T-helper 17 cell (primary cell): Measurements from ENCODE around the gene KRT77. TPM values are rescaled to one million over a fixed set of nuclear protein-coding genes. Genes with fewer than 3 reads are reported as not detected.
"Not testable (repeated sequence)": the region's sequence is repeated elsewhere in the genome, so short reads cannot be mapped to it uniquely, and the experiment has no call there.

Experiments used
- ATAC-seq: fragments of 150-1000 bp; cut with Tn5 transposase; 2 replicates; pipeline ENCODE4 v1.10.0; 2021; ENCODE audit warnings: mild to moderate bottlenecking, moderate library complexity
- DNase-seq, 3 donors: peaks; one replicate each; pipeline versions ENCODE4 v3.0.0 to v3.0.0-alpha.2; 2020 to 2021
- H3K9me3 ChIP-seq: one replicate; pipeline ENCODE4 v1.7.0; 2013; ENCODE audit warnings: low read length, mild to moderate bottlenecking; ENCODE audit not compliant: control insufficient read depth, poor library complexity, severe bottlenecking
- H3K27ac Mint-ChIP-seq: one replicate; pipeline ENCODE4 v1.8.0; 2022; ENCODE audit warnings: mild to moderate bottlenecking, moderate library complexity, mixed read lengths
- H3K27me3 Mint-ChIP-seq: one replicate; pipeline ENCODE4 v1.8.0; 2022; ENCODE audit warnings: mixed read lengths
- H3K36me3 Mint-ChIP-seq: one replicate; pipeline ENCODE4 v1.8.0; 2022; ENCODE audit warnings: low read depth, mixed read lengths
- H3K4me1 Mint-ChIP-seq: one replicate; pipeline ENCODE4 v1.8.0; 2022; ENCODE audit warnings: mild to moderate bottlenecking, mixed read lengths
- H3K4me3 Mint-ChIP-seq: one replicate; pipeline ENCODE4 v1.8.0; 2022; ENCODE audit warnings: mild to moderate bottlenecking, moderate library complexity, mixed read lengths
- total RNA-seq, 4 donors: library from RNA in 2 of 4; stranded (reverse) in 2 of 4; gene quantifications; one replicate each; pipeline ENCODE4 v1.2.3 and lab custom pipeline; 2022 to 2026

The KRT77 gene
- total RNA-seq, 2 donors from 2014 or later = not detected

DNA sequence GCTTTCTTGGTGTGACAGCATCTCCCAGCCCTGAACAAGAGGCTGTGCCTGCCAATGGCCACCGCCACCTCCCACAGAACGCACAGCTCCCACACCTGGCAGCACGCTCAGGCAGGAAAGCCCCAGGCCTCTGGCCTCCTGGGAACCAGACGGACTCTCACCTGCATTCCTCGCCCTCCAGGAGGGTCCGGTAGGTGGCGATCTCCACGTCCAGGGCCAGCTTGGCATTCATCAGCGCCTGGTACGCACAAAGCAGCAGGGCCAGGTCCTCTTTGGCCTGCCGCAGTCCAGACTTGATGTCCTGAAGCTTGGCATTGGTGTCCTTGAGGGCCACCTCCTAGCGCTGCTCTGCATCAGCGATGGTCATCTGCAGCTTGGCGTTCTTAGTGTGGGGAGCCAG, 12.1 kb upstream of the KRT77 start:
- ATAC-seq (no peak), DNase-seq (no peak)
- Mint-ChIP-seq H3K27me3 (peaks cover 66% of the 10 kb centered on the region), H3K36me3 (no peaks in the 10 kb centered on the region), H3K27ac (no peak overlapping the region), H3K4me3 (no peak overlapping the region), H3K4me1 (peaks cover 9% of the 10 kb centered on the region)
- no peaks in the 10 kb centered on the region for H3K9me3 ChIP-seq

DNA sequence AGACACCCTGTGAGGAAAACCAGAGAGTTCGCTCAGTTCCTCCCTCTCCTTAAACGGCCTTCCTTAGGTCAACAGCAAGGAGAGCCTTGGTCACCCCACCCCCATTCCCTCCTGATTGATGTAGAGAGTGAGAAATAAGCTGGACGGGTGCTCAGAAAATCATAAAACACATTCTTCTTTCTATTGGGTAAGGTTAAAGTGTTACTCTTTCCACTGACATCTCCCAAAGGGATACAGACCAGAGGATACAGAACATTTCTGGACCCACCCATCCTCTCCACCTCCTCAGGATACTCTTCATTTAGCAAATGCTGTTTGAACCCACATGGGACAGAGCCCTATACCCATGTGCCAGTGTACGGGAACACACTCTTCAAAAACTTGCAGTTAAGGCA, 11.6 kb upstream of the KRT77 start:
- Mint-ChIP-seq H3K27me3 (peaks cover 60% of the 10 kb centered on the region), H3K36me3 (no peaks in the 10 kb centered on the region), H3K4me3 (no peak overlapping the region), H3K4me1 (peaks cover 9% of the 10 kb centered on the region), H3K27ac (no peak overlapping the region)
- no peaks in the 10 kb centered on the region for H3K9me3 ChIP-seq
- no peak for DNase-seq
- no peak for ATAC-seq

DNA sequence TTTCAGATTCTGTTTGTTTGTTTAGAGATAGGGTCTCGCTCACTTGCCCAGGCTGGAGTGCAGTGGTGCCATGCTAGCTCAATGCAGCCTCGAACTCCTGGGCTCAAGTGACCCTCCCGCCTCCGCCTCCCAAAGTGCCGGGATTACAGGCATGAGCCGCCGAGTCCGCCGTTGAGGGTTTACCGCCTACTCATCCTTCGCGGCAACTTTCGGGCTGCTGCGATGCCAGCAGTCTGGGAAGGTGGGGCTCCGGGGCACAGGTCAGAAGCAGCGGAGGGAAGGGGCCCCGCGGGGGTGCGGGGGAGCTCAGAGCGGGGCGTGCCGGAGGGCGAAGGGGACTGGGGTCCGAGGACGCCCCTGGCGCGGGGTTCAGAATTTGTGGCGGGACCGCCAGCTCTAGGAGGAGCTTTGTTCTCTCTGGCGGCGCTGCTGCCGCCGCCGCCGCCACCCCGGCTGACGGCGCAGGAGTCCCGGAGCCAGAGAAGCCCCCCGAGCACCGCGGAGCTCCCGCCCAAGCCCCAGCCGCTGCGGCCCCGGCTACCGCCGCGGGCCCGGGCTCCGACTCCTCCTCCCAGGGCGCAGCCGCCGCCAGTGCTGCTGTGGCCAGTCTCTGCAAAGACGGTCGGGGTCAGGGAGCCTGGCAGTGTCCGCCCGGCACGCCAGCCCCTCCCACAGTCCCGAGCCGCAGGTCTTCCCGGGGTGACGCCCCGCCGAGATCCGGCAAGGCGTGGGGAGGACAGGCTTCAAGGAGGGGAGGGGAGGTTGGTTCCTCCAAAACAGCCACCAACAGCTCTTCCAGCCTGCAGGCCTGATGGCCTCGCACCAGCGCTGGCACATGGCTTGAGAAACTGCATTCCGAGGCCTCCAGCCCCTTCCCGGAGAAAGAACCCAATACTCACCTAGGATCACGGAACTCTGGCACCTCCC, 10.9 kb upstream of the KRT77 start:
- Mint-ChIP-seq H3K36me3 (no peaks in the 10 kb centered on the region), H3K4me3 (peak overlapping the region; percentile 67), H3K27ac (no peak overlapping the region), H3K27me3 (peaks cover 59% of the 10 kb centered on the region), H3K4me1 (peaks cover 9% of the 10 kb centered on the region)
- H3K9me3 ChIP-seq = no peaks in the 10 kb centered on the region
- ATAC-seq (no peak), DNase-seq (no peak)

DNA sequence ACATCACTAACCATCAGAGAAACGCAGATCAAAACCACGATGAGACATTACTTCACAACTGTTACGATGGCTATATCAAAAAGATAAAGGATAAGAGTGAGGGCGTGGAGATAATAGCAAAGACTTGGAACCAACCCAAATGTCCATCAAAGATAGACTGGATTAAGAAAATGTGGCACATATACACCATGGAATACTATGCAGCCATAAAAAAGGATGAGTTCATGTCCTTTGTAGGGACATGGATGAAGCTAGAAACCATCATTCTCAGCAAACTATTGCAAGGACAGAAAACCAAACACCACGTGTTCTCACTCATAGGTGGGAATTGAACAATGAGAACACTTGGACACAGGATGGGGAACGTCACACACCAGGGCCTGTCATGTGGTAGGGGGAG, 8.8 kb upstream of the KRT77 start:
- H3K9me3 ChIP-seq, H3K4me1 Mint-ChIP-seq, H3K36me3 Mint-ChIP-seq, DNase-seq, H3K4me3 Mint-ChIP-seq, ATAC-seq, H3K27ac Mint-ChIP-seq: not testable (repeated sequence)
- peaks cover 55% of the 10 kb centered on the region for H3K27me3 Mint-ChIP-seq

DNA sequence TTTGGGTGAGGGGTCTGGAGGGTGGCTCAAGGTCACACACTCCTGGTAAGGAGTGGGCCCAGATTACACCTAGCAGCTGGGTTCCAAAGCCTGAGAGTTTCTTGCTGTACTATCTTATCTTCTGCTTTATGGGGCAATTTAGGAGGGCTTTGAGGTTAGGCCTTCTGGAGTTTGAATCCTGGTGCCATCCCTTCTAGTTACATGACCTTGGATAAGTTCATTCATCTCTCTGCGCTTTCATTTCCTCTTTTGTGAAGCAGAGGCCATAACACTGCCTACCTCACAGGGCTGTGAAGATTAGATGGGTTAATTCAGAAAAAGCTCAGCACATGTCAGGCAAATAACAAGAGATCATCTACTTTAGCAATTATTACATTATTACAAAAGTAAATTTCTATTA, 7.4 kb upstream of the KRT77 start:
- ATAC-seq (no peak), DNase-seq (no peak)
- Mint-ChIP-seq H3K27me3 (peaks cover 45% of the 10 kb centered on the region), H3K4me1 (peaks cover 9% of the 10 kb centered on the region), H3K27ac (no peak overlapping the region), H3K4me3 (no peak overlapping the region), H3K36me3 (no peaks in the 10 kb centered on the region)
- H3K9me3 ChIP-seq = no peaks in the 10 kb centered on the region

DNA sequence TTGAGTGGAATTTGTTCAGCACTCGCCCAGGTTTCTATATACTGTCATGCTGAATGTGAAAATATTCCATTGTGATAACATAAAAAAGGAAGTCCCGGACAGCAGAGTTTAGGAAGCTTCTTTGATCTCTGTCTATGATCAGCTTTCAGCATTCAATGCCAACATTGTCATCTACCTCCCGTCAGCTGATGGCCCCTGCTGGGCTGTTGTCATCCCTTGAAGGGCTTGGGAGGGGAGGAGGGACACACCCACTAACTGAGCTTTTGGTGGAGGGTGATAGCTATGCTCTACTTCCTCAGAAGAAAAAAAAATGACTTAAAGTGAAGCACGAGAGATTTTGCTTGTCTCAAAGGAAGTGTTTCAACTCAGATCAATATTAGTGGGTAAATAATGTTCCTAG, 4.7 kb upstream of the KRT77 start:
- Mint-ChIP-seq H3K36me3 (no peaks in the 10 kb centered on the region), H3K4me1 (no peaks in the 10 kb centered on the region), H3K27ac (no peak overlapping the region), H3K27me3 (peaks cover 32% of the 10 kb centered on the region), H3K4me3 (no peak overlapping the region)
- DNase-seq (no peak), ATAC-seq (no peak)
- H3K9me3 ChIP-seq = no peaks in the 10 kb centered on the region

DNA sequence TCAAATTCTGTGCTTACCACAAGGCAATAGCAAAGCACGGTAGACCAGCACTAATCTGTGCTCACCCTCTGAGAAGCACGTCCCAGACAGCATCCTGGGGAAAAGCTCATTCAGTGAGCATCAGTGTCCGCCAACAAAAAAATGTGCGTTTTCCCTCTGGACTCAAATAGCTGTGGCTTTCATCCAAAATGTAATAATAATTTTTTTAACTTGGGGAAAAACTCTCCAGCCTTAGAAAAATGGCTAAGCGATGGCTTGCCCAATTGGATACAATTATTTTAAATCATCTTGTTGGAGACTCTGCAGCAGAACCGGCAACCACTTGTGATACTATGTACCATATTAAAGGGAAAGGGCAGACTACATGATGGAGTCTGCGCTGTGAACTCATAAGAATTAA, 1.1 kb upstream of the KRT77 start:
- Mint-ChIP-seq H3K27ac (no peak overlapping the region), H3K4me3 (no peak overlapping the region), H3K27me3 (peaks cover 46% of the 10 kb centered on the region), H3K4me1 (peaks cover 3% of the 10 kb centered on the region), H3K36me3 (no peaks in the 10 kb centered on the region)
- ATAC-seq (no peak), DNase-seq (no peak)
- H3K9me3 ChIP-seq = no peaks in the 10 kb centered on the region

DNA sequence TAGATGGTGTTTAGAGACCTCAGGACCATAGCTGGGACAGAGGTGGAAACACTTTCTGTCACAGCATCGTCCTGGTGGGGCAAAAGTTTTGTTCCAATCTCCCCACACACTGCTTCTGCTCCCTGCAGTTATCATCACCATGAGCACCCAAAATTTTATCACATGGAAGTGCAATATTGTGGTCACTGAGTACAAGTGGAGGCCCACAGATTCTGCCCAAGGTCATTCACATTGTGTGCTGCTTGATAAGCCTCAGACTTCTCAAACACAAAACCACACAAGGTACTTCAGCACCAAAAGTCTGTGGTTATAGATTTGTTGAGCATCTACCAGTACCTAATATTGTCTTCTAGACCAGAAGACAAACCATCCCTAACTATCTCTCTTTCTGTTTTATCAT, 554 bp upstream of the KRT77 start:
- Mint-ChIP-seq H3K27ac (no peak overlapping the region), H3K4me3 (no peak overlapping the region), H3K36me3 (no peaks in the 10 kb centered on the region), H3K27me3 (peaks cover 50% of the 10 kb centered on the region), H3K4me1 (peaks cover 4% of the 10 kb centered on the region)
- DNase-seq (no peak), ATAC-seq (no peak)
- H3K9me3 ChIP-seq = no peaks in the 10 kb centered on the region

DNA sequence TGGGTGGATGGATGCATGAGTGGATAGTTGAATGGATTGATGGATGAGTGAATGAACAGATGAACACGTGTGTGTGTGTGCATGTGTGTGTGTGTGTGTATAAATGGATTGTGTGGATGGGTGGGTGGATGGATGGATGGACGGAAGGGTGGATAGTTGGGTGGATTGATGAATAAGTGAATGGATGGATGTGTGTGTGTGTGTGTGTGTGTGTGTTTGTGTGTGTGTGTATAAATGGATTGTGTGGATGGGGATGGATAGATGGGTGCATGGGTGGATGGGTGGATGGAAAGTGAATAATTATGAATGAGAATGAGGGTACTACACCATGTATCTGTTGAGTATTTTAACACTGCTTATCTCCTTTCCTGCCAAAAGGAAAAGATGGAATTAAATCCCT, 986 bp downstream of the KRT77 start:
- no peak for DNase-seq
- no peak overlapping the region for H3K27ac Mint-ChIP-seq
- no peaks in the 10 kb centered on the region for H3K9me3 ChIP-seq
- H3K4me1 Mint-ChIP-seq = peaks cover 4% of the 10 kb centered on the region
- H3K27me3 Mint-ChIP-seq = peaks cover 55% of the 10 kb centered on the region
- no peak overlapping the region for H3K4me3 Mint-ChIP-seq
- H3K36me3 Mint-ChIP-seq = no peaks in the 10 kb centered on the region
- no peak for ATAC-seq

DNA sequence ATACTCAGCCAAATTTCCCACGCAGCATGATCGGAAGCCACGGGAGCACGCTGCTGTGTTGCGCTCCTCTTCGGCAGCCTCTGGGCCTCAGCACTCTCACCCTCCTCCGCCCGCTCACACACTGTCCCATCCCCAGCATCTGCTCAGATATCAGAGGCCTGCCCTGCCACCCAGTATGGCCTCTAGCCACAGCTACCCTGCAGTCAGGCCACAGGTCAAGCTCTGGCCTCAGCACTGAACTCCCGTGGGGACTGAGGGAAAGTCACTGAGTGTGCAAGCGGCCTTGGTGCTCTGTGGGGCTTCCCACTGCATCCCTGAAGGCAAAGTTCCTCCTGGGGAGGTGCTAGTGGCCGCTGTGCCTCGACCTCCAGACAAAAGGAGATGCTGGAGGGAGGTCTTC, 2.0 kb downstream of the KRT77 start:
- ATAC-seq (no peak), DNase-seq (no peak)
- H3K36me3 Mint-ChIP-seq = no peaks in the 10 kb centered on the region
- peaks cover 58% of the 10 kb centered on the region for H3K27me3 Mint-ChIP-seq
- no peak overlapping the region for H3K27ac Mint-ChIP-seq
- H3K9me3 ChIP-seq = no peaks in the 10 kb centered on the region
- peaks cover 4% of the 10 kb centered on the region for H3K4me1 Mint-ChIP-seq
- H3K4me3 Mint-ChIP-seq = no peak overlapping the region

DNA sequence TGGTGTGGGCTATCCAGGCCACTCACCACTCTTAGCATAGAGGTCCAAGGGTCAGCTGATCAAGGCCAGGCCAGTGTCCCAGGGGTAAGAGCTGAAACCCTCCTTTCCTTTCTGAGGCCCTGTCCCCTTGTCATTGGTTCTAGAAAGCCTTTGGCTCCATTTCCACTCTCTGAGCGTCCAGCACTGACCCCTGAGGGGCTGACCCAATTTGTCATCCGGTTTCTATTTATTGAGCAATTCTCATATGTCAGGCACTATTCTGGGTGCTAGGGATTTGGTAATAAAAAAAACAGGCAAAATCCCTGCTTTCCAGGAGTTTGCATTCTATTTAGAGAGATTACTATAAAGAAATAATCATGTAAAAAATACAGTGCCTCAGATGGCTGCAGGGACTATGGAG, 3.4 kb downstream of the KRT77 start:
- DNase-seq (no peak), ATAC-seq (no peak)
- peaks cover 4% of the 10 kb centered on the region for H3K4me1 Mint-ChIP-seq
- H3K4me3 Mint-ChIP-seq = no peak overlapping the region
- H3K27me3 Mint-ChIP-seq = peaks cover 67% of the 10 kb centered on the region
- H3K9me3 ChIP-seq = no peaks in the 10 kb centered on the region
- peak overlapping the region; percentile 79 for H3K27ac Mint-ChIP-seq
- no peaks in the 10 kb centered on the region for H3K36me3 Mint-ChIP-seq

DNA sequence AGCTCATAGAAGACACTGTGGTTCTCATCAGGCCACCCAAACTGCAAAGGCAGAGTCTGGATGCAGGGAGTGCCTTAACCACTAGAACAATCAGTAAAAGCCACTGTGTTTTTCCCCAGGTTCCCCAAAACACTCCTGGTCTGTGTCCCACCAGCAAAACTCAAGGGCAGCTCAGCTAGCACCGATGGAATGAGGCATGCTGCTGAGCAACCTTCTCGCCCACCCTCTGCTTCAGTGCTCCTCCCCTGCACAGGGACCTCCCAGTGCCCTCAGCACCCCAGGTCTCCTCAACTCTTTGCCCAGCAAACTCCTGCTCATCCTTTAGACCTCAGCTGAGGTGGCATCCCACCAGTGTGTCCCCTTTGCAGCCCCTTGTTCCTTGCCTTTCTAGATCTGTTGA, 4.0 kb downstream of the KRT77 start:
- DNase-seq (no peak), ATAC-seq (no peak)
- H3K9me3 ChIP-seq = no peaks in the 10 kb centered on the region
- H3K27me3 Mint-ChIP-seq = peaks cover 69% of the 10 kb centered on the region
- peaks cover 4% of the 10 kb centered on the region for H3K4me1 Mint-ChIP-seq
- no peak overlapping the region for H3K27ac Mint-ChIP-seq
- H3K36me3 Mint-ChIP-seq = no peaks in the 10 kb centered on the region
- no peak overlapping the region for H3K4me3 Mint-ChIP-seq

DNA sequence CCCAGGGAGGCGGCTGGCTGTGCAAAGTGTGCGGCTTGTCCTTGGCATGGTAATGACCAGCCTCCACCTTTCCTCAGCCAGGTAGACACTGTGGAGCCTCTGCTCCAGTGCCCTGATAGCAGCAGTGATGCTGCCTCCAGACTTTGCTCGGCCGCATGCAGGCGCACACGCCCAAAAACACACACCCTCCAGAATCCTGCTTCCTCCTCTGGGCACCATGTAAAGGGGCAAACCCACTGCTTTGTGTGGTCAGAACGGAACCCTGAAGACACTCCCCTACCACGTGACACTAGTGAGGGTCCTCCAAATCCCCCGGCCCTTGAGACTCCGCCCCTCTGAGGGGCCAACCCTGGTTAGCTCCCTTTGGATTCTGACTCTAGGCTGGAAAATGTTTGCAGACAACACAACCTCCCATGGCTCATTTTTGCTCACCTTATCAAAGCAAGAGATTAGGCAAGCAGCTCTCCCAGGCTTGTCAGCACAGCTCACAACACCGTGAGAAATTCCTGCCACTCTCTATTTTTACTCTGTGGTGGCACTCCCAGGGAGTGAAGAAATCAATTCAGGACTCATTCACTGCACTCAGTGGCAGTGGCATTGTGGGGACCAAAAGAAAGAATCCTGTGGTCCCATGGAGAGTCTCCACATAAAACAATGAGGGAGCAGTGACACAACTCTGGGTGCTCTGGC, 4.5 kb downstream of the KRT77 start:
- no peaks in the 10 kb centered on the region for H3K9me3 ChIP-seq
- no peak for DNase-seq
- H3K4me1 Mint-ChIP-seq = peaks cover 4% of the 10 kb centered on the region
- H3K4me3 Mint-ChIP-seq = no peak overlapping the region
- peaks cover 67% of the 10 kb centered on the region for H3K27me3 Mint-ChIP-seq
- no peaks in the 10 kb centered on the region for H3K36me3 Mint-ChIP-seq
- H3K27ac Mint-ChIP-seq = no peak overlapping the region
- no peak for ATAC-seq
